Measurements from ENCODE around the gene PRTFDC1.
A peak's percentile ranks its signal among the peaks of the same experiment; 100 is the strongest.
"Not testable (repeated sequence)": the region's sequence is repeated elsewhere in the genome, so short reads cannot be mapped to it uniquely, and the experiment has no call there.

Gene PRTFDC1

DNA sequence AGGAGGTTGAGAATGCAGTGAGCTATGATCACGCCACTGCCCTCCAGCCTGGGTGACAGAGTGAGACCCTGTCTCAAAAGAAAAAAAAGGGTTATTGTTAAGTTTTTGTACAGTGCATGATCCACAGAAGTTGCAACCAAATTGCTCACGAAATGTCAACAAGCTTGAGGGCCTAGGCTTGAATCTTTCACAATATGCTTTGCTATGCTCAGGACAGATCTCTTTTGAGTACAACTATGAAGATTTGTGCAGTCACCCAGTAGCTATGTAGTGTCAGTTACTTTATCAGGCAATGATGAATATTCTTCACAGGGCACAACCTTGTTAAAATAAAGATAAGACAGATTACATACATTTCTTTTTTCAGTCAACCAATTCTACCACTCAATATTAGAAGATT, 109.2 kb downstream of the PRTFDC1 start:
- DNase-seq (ENCODE audit: low read depth), result no peak

DNA sequence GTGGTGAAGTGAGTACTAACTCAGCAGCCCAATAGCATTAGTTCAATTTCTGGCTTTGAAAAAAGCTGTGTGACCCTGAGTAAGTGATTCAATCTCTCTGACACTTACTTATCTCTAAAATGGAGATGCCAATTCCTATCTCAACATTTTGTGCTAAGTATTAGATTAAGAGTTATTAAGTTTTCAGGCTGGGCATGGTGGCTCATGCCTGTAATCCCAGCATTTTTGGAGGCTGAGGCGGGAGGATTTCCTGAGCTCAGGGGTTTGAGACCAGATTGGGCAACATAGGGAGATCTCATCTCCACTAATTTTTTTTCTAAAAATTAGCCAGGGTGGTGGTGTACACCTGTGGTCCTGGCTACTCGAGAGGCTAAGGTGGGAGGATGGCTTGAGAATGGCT, 109.5 kb downstream of the PRTFDC1 start:
- no peak for DNase-seq (ENCODE audit: low read depth)

DNA sequence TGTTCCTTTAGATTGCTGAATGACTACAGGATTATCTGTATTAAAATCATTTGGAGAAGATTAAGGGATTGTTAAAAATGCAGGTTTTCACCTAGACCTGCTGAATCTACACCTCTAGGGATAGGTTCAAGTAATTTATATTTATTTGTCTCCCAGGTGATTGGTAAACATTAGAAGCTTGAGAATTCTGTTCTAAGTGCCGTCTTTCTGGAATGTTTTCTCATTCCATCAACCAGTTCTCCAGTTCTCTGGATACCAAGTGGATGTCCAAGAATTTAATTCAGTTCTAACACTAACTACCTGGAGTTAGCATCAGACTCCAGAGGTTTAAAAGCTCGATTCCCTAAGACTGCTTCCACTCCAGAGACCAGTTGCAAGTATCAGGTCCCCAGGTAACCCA, 110.9 kb downstream of the PRTFDC1 start:
- DNase-seq (ENCODE audit: low read depth), result no peak

DNA sequence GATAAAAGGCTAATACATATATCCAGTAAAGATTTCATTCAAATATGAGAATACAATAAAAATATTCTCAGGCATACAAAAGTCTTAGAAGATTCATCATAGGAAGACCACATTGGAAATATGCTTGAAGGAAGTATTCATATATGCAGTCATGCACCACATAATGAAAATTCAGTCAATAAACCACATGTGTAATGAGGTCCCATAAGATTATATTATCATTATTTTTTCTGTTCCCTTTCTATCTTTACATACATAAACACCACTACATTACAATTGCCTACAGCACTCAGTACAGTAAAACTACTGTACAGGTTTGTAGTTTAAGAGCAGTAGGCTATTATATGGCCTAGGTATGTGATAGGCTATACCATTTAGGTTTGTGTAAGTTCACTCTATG, 111.6 kb downstream of the PRTFDC1 start:
- DNase-seq (ENCODE audit: low read depth), result no peak

DNA sequence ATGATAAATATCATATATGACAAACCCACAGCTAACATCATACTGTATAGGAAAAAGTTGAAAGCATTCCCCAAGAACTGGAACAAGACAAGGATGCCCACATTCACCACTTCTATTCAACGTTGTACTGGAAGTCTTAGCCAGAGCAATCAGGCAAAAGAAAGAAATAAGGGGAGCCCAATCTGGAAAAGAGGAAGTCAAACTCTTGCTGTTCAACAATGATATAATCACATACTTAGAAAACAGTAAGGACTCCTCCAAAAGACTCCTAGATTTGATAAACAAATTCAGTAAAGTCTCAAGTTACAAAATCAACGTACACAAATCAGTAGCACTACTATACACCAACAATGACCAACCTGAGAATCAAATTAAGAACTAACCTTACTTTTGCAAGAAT, 114.6 kb downstream of the PRTFDC1 start:
- not testable (repeated sequence) for DNase-seq (ENCODE audit: low read depth)

DNA sequence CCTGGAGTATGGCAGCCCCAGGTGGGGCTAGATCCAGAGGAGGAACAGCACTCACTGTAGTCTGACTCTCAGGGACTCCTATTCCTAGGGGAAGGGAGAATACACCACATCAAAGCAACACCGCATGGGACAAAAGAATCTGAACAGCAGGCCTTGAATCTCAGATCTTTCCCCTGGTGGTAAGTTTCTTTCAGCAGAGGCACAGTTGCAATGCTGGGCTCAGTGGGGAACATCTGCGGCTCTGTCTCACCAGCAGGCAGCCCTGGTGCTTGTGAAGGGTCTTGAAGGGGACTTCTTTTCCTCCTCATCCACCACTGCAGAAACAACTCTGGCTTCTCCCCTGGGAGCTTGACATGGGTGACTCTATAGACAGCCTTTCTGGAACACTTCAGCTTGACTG, 117.5 kb downstream of the PRTFDC1 start:
- DNase-seq (ENCODE audit: low read depth), result no peak

DNA sequence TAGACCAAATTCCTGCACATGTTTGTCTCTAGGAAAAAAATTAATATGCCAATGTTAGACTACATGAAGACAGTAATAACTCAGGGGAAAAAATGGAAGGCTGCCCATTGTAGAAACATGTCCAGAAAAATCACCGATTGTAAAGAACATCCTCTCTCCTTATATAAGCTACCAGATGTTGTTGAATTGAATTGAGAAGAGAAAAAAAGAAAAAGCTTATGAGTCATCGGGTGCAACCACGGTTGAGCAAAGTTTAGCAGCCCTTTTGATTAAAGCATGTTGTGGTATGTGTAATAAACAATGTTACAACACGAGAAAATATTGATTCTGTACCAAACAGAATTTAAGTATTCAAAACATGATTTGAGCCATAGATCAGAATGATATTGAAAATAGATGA, 126.4 kb downstream of the PRTFDC1 start:
- DNase-seq (ENCODE audit: low read depth), result peak; percentile 80

DNA sequence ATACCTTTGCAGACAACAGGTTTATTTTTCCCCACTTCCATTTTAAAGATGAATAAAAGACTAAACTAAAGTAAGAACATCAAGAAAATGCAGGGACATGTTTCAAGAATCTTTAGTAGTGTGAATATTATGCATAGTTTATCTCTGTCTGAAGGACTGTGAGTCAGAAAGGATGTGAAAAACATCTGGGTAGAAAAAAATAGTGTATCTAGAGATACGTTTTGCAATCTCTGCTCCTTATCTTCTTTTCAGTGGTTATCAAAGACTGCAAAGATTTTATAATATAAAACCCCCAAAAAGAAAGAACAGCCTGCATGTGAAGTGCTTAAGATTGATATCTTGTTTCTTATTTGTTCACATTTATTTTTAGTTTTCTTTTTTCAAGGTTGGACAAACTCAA, 126.9 kb downstream of the PRTFDC1 start:
- DNase-seq (ENCODE audit: low read depth), result peak; percentile 54

DNA sequence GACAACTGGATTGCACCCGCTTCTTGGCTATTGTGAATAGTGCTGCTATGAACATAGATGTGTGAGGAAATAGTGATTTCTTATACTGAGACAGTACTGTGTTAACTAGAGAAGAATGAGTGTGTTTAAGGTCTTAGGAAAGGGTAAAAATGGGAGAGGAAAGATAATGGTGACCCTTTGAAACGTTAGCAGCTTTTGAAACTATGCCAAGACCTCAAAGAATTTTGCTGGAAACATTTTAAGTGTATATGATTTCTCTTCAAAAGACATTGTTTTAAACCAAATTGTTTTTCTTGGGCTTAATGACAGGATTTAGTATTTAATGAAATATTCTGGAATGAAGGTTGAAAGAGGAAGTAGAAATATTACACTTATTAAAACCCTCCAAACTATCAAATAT, 127.9 kb downstream of the PRTFDC1 start:
- DNase-seq (ENCODE audit: low read depth), result no peak

DNA sequence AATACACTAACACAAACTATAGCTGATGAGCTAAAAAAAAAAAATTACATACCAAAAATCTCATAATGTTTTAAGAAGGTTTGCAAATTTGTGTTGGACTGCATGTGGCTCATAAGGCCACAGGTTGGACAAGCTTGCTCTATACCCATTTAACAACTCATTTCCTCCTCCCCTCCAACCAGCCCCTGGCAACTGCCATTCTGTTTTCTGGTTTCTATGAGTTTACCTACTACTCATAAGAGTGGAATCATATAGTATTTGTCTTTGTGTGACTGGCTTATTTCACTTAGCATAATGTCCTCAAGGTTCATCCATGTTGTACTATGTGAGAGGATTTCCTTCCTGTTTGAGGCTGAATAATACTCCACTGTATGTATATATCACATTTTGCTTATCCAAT, 128.3 kb downstream of the PRTFDC1 start:
- DNase-seq (ENCODE audit: low read depth), result peak; percentile 49

DNA sequence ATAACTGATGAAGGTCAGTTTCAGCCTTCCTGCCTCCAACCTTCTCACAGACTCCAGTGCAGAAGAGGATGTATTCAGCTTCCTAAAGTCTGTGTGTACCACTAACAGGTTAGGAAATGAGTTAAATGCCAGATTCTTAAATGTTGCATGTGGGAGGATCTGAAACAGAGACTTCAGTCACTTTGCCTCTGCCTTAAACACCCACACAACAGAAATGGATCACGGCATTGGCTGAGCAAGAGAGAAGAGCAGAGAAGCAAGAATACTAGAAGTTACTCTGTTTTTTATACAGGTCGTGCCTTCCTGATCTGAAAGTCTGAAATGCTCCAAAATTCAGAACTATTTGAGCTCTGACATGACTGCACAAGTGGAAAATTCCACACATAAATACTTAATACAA, 129.8 kb downstream of the PRTFDC1 start:
- no peak for DNase-seq (ENCODE audit: low read depth)

DNA sequence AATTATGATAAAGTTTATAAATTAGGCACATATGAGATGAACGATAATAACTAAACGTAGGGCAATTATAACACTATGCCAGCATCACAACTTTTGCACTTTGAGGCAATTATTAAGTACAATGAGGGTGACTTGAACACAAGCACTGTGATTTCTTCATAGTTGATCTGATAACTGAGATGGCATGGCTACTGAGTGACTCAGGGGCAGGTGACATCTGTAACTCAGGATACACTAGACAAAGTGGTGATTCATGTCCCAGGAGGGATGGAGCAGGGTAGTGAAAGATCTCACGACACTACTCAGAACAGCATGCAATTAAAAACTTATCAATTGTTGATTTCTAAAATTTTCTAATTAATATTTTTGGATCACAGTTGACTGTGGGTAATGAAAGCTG, 130.4 kb downstream of the PRTFDC1 start:
- peak; percentile 74 for DNase-seq (ENCODE audit: low read depth)

DNA sequence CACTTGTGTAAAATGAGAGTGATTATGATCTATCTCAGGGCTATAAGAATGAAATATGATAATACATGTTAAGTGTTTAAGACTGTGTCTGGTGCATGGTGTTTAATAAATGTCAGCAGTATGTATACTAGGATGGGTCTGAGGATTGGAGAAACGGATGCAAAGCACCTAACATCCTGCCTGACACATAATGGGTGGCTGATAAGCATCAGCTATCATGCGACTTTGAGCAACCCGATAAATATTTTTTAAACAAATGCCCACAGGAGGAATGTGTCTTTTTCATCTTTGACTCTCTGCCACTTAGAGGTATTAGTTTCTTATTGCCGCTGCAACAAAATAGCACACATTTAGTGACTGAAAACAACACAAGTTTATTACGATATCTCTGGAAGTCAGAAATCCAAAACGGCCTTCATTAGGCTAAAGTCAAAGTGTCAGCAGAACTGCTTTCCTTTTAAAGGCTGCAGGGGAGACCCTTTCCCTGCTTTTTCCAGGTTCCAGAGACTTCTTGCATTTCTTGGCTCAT, 135.5 kb downstream of the PRTFDC1 start:
- no peak for DNase-seq (ENCODE audit: low read depth)

DNA sequence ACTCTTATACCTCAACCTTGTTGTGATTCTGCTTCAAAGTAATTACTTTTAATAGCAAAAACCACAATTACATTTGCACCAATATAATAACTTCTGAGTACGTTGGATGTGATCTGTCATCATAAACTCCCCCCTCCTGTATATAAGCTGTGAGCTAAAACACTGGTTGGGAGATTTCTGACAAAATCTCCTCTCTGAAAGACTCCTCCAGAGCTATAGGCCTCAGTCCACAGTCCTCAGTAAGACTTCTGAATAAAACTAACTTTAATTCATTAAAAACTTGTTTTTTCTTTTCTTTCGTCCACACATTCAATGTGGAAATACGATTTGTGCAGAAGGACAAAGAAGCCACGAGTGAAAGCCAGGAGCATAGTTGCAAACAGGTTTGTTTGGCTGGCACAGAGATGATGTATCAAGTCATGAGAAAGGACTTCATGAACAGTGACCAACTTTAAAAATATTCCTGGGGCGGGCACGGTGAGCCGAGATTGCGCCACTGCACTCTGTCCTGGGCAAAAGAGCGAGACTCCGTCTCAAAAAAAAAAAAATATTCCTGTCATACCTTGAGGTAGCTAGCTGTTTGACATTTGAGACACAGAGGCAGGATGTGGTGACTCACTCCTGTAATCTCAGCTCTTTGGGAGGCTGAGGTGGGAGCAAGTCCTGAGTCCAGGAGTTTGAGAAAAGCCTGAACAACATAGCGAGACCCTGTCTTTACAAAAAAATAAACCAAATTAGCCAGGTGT, 137.7 kb downstream of the PRTFDC1 start:
- peak; percentile 87 for DNase-seq (ENCODE audit: low read depth)

DNA sequence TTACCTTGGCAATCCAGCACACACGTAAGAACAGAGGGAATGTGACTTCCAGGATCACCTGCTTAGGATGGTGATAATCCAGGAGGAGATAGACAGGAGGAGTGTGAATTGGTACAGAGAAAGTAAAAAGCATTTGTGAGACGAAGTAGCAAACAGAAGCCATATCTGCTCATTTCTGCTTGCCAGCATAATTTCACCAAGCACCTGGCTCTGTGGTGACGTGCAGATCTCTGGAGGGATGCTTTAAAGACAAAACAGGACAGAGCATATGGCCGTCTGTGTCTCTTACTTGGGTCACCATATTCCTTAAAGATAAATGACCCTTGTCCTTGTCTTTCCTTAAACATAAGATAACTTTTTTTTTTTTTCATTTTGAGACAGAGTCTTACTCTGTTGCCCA, 138.6 kb downstream of the PRTFDC1 start:
- no peak for DNase-seq (ENCODE audit: low read depth)

DNA sequence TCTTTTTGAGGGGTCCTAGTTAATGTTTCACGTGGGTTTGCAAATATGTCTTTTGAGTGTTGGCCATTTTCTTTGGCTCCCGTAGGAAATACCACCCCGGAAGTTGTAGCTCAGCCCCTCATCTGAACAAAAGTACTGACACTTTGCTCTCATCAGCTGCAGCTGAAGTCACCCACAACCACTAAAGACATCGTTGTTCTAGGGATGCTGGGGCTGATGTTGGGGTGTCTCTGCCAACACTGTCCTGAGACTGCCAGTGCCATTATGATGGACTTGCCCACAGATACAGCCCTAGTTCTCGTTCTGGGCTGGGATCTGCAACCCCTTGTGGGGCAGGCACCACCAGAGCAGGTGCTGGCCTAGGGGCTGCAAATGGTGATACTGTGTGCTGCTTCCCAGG, 146.1 kb downstream of the PRTFDC1 start:
- no peak for DNase-seq (ENCODE audit: low read depth)

DNA sequence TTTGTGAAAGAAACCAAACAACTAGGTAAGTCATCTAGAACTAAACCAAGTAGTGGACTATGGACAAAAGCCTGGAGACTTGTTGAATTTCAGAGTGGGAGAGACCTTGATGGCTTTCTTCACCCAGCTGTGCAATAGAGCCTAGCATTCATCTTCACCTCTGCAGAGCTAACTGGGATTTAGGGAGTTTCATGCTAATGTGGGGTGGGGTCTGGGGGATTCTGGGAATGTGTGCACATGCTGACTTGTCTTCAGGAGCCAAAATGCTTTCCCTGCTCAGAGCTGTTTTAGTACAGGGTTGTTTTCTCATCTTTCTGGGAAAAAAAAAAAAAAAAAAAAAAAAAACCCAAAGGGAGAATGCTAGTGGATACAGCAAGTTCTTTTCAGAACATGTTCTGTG, 147.4 kb downstream of the PRTFDC1 start:
- DNase-seq (ENCODE audit: low read depth), result no peak

DNA sequence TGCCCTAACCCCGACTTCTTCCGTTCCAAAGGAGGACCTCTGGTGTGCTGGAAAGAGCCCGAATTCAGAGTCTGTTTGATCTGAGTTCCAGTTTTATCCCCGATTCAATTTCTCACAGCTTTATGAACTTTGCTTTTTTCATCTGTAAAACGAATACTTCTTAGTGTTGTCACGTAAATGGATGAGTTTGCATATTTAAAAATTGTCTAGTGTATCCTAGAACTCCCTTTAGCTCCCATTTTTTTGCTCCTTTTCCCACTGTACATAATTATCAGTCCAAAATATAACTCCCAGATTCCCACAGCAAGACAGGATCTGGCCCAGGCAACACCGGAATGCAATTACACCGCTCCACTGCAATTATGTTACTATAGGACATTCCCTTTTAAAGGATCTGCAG, 148.0 kb downstream of the PRTFDC1 start:
- DNase-seq (ENCODE audit: low read depth), result no peak

DNA sequence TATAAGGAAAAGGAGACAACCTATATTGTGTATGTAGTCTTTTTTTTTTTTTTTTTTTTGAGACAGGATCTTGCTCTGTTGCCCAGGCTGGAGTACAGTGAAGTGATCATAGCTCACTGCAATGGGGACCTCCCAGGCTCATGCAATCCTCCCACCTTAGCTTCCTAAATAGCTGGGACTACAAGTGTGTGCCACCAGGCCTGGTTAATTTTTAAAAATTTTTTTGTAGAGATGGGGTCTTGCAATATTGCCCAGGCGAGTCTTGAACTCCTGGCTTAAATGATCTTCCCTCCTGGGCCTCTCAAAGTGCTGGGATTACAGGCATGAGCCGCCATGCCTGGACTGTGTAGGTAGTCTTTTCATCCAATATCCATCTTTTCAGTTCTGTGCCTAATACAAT, 150.0 kb downstream of the PRTFDC1 start:
- DNase-seq (ENCODE audit: low read depth), result no peak

DNA sequence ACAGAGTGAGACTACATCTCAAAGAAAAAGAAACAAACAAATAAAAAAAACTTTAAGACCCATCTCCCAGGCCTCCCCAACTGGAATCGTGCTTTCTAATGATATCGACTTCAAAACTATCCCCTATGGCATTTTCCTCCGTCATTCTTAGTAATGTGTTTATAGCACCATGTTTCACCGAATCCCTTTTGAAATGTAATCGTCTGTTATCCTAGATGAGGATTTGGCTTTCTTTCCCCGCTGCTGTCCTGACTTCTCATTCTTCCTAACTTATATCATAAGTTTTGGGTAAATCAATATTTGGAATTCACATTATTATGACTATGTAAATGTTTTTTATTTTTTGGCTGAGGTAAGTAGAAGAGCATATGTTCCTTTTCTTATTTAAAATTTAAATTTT, 151.5 kb downstream of the PRTFDC1 start:
- DNase-seq (ENCODE audit: low read depth), result no peak
